ENCODE measurements around the gene PAM. TPM values are rescaled to one million over a fixed set of nuclear protein-coding genes. Genes with fewer than 3 reads are reported as not detected.

The PAM gene
- total RNA-seq, 2 experiments from 2014 or later, result 15.1 to 16.1 TPM

GRCh38 chr5:102922111-102922720 is 167.1 kb downstream of the PAM start:
- CTCF ChIA-PET, result interaction anchor here (1.4 kb wide), 1 partner anchor 28 kb away, joined by 3 read pairs; no protein-coding TSS in a partner anchor
- peaks cover 13% of the 10 kb centered on the region for H3K36me3 Mint-ChIP-seq (ENCODE audit: low read depth)
- no peak overlapping the region for H3K4me3 Mint-ChIP-seq

GRCh38 chr5:102922799-102923477 is 167.8 kb downstream of the PAM start:
- no peak for TF ChIP-seq CTCF (IDR thresholded peaks at IDR 0.05)
- no peaks in the 10 kb centered on the region for H3K9me3 Mint-ChIP-seq
- H3K27me3 ChIP-seq (ENCODE audit: control insufficient read depth in 1 of 2, insufficient read depth in 2 of 2, low read length in 2 of 2), result no peaks in the 10 kb centered on the region
- ChIA-PET CTCF (interaction anchor here (1.4 kb wide), 1 partner anchor 27 kb away, joined by 3 read pairs; no protein-coding TSS in a partner anchor), POLR2A (no interaction called here)
- no peaks in the 10 kb centered on the region for H3K4me1 Mint-ChIP-seq (ENCODE audit: low read depth)
- no peak overlapping the region for H3K4me3 ChIP-seq (ENCODE audit: low read length)
- intact Hi-C loops (cut with DNase I, micrococcal nuclease), result no loop called here
- no peak overlapping the region for H3K27ac Mint-ChIP-seq
- no peak for ATAC-seq (ENCODE audit: poor library complexity)
- H3K36me3 Mint-ChIP-seq (ENCODE audit: low read depth), result peaks cover 15% of the 10 kb centered on the region
- no peaks in the 10 kb centered on the region for H3K9me3 ChIP-seq (ENCODE audit: control insufficient read depth in 1 of 2, insufficient read depth in 1 of 2, low read length in 2 of 2)
- H3K36me3 ChIP-seq (ENCODE audit: insufficient read depth, low read length), result peaks cover 9% of the 10 kb centered on the region
- H3K27me3 Mint-ChIP-seq, result no peaks in the 10 kb centered on the region
- no peak for DNase-seq
- no peak overlapping the region for H3K4me3 Mint-ChIP-seq
- no peak overlapping the region for H3K27ac ChIP-seq (ENCODE audit: low read depth in 1 of 2, low read length in 2 of 2)
- H3K4me1 ChIP-seq (ENCODE audit: insufficient read depth, low read length), result no peaks in the 10 kb centered on the region

More at GRCh38 chr5:102922111-102922720, 167.1 kb downstream of the PAM start:
- H3K27ac ChIP-seq (ENCODE audit: low read depth in 1 of 2, low read length in 2 of 2), result no peak overlapping the region
- Mint-ChIP-seq H3K27ac (no peak overlapping the region), H3K4me1 (ENCODE audit: low read depth) (no peaks in the 10 kb centered on the region), H3K27me3 (no peaks in the 10 kb centered on the region), H3K9me3 (no peaks in the 10 kb centered on the region)
- H3K4me1 ChIP-seq (ENCODE audit: insufficient read depth, low read length), result no peaks in the 10 kb centered on the region
- no peaks in the 10 kb centered on the region for H3K9me3 ChIP-seq (ENCODE audit: control insufficient read depth in 1 of 2, insufficient read depth in 1 of 2, low read length in 2 of 2)
- DNase-seq, result no peak
- POLR2A ChIA-PET, result no interaction called here
- no peaks in the 10 kb centered on the region for H3K27me3 ChIP-seq (ENCODE audit: control insufficient read depth in 1 of 2, insufficient read depth in 2 of 2, low read length in 2 of 2)
- peaks cover 9% of the 10 kb centered on the region for H3K36me3 ChIP-seq (ENCODE audit: insufficient read depth, low read length)
- intact Hi-C loops (cut with DNase I, micrococcal nuclease), result no loop called here
- no peak for TF ChIP-seq CTCF (IDR thresholded peaks at IDR 0.05)
- H3K4me3 ChIP-seq (ENCODE audit: low read length), result no peak overlapping the region
- no peak for ATAC-seq (ENCODE audit: poor library complexity)

- no peak for TF ChIP-seq CTCF (IDR thresholded peaks at IDR 0.05)
- Histone ChIP-seq H3K27ac (ENCODE audit: low read depth in 1 of 2, low read length in 2 of 2) (no peak overlapping the region), H3K27me3 (ENCODE audit: control insufficient read depth in 1 of 2, insufficient read depth in 2 of 2, low read length in 2 of 2) (no peaks in the 10 kb centered on the region), H3K4me3 (ENCODE audit: low read length) (no peak overlapping the region), H3K9me3 (ENCODE audit: control insufficient read depth in 1 of 2, insufficient read depth in 1 of 2, low read length in 2 of 2) (no peaks in the 10 kb centered on the region), H3K4me1 (ENCODE audit: insufficient read depth, low read length) (no peaks in the 10 kb centered on the region), H3K36me3 (ENCODE audit: insufficient read depth, low read length) (peaks cover 9% of the 10 kb centered on the region)
- Mint-ChIP-seq H3K4me1 (ENCODE audit: low read depth) (no peaks in the 10 kb centered on the region), H3K27ac (no peak overlapping the region), H3K27me3 (no peaks in the 10 kb centered on the region), H3K9me3 (no peaks in the 10 kb centered on the region), H3K4me3 (no peak overlapping the region), H3K36me3 (ENCODE audit: low read depth) (peaks cover 15% of the 10 kb centered on the region)
- ChIA-PET CTCF (interaction anchor here (0.6 to 1.2 kb wide), 3 partner anchors 9 to 1078 kb away, joined by 3 to 4 read pairs (median 4); no protein-coding TSS in a partner anchor), POLR2A (interaction anchor here (0.7 kb wide), 1 partner anchor 106 kb away, joined by 4 read pairs; no protein-coding TSS in a partner anchor)
- ATAC-seq (ENCODE audit: poor library complexity) (no peak), DNase-seq (no peak)
- intact Hi-C loops (cut with DNase I, micrococcal nuclease), result no loop called here
These were observed 169.9 kb downstream of the PAM start for GRCh38 chr5:102924963-102925362.

All from CD4-positive, alpha-beta T cell (primary cell).